ENCODE data around the gene GLCE.
"Not testable (repeated sequence)": the region's sequence is repeated elsewhere in the genome, so short reads cannot be mapped to it uniquely, and the experiment has no call there.

The GLCE gene

GRCh38 chr15:69161878-69162213 lies 1.4 kb downstream of the GLCE start:
- DNase-seq (ENCODE audit: low spot score in 2 of 2) (no peak), ATAC-seq (no peak)
- Mint-ChIP-seq H3K4me1 (peaks cover 16% of the 10 kb centered on the region), H3K9me3 (no peaks in the 10 kb centered on the region), H3K4me3 (peak overlapping the region; percentile 92), H3K27ac (peak overlapping the region; percentile 81), H3K36me3 (no peaks in the 10 kb centered on the region)

GRCh38 chr15:69163141-69163669 lies 2.8 kb downstream of the GLCE start:
- Mint-ChIP-seq H3K27ac (no peak overlapping the region), H3K4me1 (peaks cover 16% of the 10 kb centered on the region), H3K9me3 (no peaks in the 10 kb centered on the region), H3K36me3 (no peaks in the 10 kb centered on the region), H3K4me3 (no peak overlapping the region)
- ATAC-seq (no peak), DNase-seq (ENCODE audit: low spot score in 2 of 2) (no peak)

GRCh38 chr15:69164807-69165636 lies 4.6 kb downstream of the GLCE start:
- ATAC-seq (no peak), DNase-seq (ENCODE audit: low spot score in 2 of 2) (no peak)
- H3K4me3 Mint-ChIP-seq, result no peak overlapping the region
- H3K4me1 Mint-ChIP-seq, result peaks cover 16% of the 10 kb centered on the region
- no peaks in the 10 kb centered on the region for H3K36me3 Mint-ChIP-seq
- no peaks in the 10 kb centered on the region for H3K9me3 Mint-ChIP-seq
- no peak overlapping the region for H3K27ac Mint-ChIP-seq

DNA sequence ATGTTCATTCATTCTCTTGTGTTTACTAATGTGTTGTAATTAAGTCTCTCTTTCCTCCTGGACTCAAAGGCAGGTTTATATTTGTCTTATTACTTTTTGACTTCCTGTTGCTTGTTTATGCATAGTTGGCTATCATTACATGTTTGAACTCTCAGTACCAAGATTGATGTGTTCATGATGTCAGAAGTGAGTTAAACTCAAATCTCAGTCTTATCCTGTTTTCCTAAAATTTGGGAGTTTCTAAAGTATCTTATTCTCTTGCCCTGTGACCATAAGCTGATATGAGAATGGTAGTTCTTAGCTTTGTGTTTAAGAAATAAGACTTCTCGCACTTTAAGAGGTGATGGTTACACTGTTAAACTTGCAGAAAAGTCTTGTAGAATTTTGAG lies 5.2 kb downstream of the GLCE start:
- Mint-ChIP-seq H3K27ac (no peak overlapping the region), H3K9me3 (no peaks in the 10 kb centered on the region), H3K36me3 (no peaks in the 10 kb centered on the region), H3K4me3 (no peak overlapping the region), H3K4me1 (peaks cover 16% of the 10 kb centered on the region)
- no peak for ATAC-seq
- no peak for DNase-seq (ENCODE audit: low spot score in 2 of 2)

DNA sequence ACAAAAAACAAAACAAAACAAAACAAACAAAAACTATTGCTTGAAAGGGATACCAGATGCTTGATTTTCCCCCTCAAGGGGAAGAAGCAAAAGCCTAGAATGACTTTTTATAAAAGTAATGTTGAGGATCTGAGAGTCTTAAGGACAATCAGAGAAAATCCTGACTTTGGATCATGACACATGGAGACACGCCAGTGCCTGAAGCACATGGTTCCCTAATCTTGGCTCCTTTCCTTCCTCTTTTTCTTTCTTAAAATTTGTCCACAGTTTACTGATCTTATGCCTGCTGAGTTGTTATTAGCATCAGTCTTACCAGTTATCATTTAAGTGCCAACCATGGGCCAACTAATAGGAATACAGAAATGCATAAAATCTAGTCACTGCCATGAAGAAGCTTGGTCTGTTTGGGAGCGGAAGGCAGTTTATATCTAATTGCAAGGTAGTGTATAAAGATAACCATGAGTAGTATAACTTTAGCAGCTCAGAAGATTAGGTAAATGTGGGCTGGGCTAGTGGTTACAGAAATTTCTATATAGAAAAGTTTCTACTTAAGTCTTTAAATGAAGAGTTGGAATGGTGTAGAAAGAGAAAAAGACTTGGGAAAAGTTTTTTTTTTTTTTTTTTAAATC lies 6.9 kb downstream of the GLCE start:
- Mint-ChIP-seq H3K4me1 (peaks cover 4% of the 10 kb centered on the region), H3K9me3 (no peaks in the 10 kb centered on the region), H3K4me3 (no peak overlapping the region), H3K36me3 (no peaks in the 10 kb centered on the region), H3K27ac (no peak overlapping the region)
- DNase-seq (ENCODE audit: low spot score in 2 of 2), result no peak
- no peak for ATAC-seq

- H3K9me3 Mint-ChIP-seq, H3K4me3 Mint-ChIP-seq: not testable (repeated sequence)
Observed at GRCh38 chr15:69168361-69168760, 7.9 kb downstream of the GLCE start.

GRCh38 chr15:69169540-69169939 lies 9.1 kb downstream of the GLCE start:
- not testable (repeated sequence) for H3K9me3 Mint-ChIP-seq; DNase-seq (ENCODE audit: low spot score in 2 of 2); ATAC-seq; H3K27ac Mint-ChIP-seq; H3K4me1 Mint-ChIP-seq; H3K36me3 Mint-ChIP-seq; H3K4me3 Mint-ChIP-seq

More at GRCh38 chr15:69168361-69168760, 7.9 kb downstream of the GLCE start:
- H3K36me3 Mint-ChIP-seq; H3K4me1 Mint-ChIP-seq; DNase-seq (ENCODE audit: low spot score in 2 of 2); H3K27ac Mint-ChIP-seq; ATAC-seq: not testable (repeated sequence)

DNA sequence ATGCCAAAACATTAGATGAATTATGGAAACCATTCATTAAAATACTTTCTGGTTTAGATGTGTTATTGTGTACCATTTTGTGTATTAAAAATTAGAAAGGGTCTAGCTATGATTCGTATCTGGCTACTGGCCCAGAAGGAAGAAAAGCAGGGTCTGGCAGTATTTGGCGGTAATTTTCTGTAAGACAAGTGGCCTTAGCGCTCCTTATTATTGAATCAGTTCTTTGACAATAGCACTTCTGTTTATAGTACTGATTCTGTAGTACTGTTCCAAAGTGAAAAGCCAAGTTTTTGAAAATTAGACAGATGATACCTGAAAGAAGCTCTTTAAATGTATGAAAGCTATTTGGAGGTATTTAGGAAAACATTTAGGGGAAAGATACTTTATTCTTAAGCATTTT lies 10.2 kb downstream of the GLCE start:
- ATAC-seq, result no peak
- H3K36me3 Mint-ChIP-seq, result no peaks in the 10 kb centered on the region
- no peaks in the 10 kb centered on the region for H3K9me3 Mint-ChIP-seq
- H3K4me1 Mint-ChIP-seq, result peaks cover 2% of the 10 kb centered on the region
- DNase-seq (ENCODE audit: low spot score in 2 of 2), result no peak
- H3K27ac Mint-ChIP-seq, result no peak overlapping the region
- no peak overlapping the region for H3K4me3 Mint-ChIP-seq

GRCh38 chr15:69172847-69173246 lies 12.4 kb downstream of the GLCE start:
- no peak for DNase-seq (ENCODE audit: low spot score in 2 of 2)
- Mint-ChIP-seq H3K36me3 (no peaks in the 10 kb centered on the region), H3K4me3 (no peak overlapping the region), H3K27ac (no peak overlapping the region), H3K4me1 (no peaks in the 10 kb centered on the region), H3K9me3 (no peaks in the 10 kb centered on the region)
- ATAC-seq, result no peak

DNA sequence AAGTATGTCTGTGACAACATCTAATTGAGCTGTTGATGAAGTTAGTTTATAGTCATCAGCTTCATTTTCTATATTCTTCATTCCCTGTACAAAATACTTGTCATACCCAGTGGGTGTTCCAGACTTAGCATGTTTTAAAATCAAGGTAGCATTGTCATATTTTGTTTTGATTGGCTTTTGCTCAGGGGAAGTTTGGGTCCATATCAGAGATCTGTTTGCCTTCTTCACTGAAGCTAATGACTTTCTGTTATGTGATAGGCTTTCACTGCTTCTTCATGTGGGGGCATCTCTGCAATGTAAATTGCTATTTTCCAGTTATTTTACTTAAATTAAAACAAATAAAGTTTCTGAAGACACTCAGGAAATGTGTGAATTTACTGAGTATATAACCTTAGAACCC lies 15.1 kb downstream of the GLCE start:
- no peak overlapping the region for H3K27ac Mint-ChIP-seq
- no peak for ATAC-seq
- H3K36me3 Mint-ChIP-seq, result no peaks in the 10 kb centered on the region
- no peaks in the 10 kb centered on the region for H3K9me3 Mint-ChIP-seq
- DNase-seq (ENCODE audit: low spot score in 2 of 2), result no peak
- H3K4me1 Mint-ChIP-seq, result no peaks in the 10 kb centered on the region
- H3K4me3 Mint-ChIP-seq, result no peak overlapping the region

DNA sequence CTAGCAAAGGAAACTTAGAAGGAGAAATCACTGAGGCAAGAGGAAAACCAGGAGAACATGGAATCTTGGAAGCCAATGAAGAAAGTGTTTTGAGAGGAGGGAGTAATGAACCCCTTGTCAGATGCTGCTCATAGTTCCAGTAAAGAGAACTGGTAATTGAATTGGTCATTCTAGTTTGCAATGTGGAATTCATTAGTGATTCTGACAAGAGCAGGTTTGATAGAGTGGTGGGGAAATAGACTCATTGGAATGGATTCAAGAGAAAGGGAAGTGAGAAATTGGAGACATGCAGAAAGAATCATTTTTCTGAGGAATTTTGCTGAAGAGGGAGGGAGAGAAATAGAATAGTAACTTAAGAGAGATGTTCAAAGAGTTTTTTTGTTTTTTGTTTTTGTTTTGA lies 21.0 kb downstream of the GLCE start:
- no peak for DNase-seq (ENCODE audit: low spot score in 2 of 2)
- H3K27ac Mint-ChIP-seq, result no peak overlapping the region
- ATAC-seq, result no peak
- no peaks in the 10 kb centered on the region for H3K36me3 Mint-ChIP-seq
- H3K4me3 Mint-ChIP-seq, result no peak overlapping the region
- no peaks in the 10 kb centered on the region for H3K9me3 Mint-ChIP-seq
- H3K4me1 Mint-ChIP-seq, result no peaks in the 10 kb centered on the region

- DNase-seq (ENCODE audit: low spot score in 2 of 2) (no peak), ATAC-seq (no peak)
- no peaks in the 10 kb centered on the region for H3K36me3 Mint-ChIP-seq
- no peak overlapping the region for H3K4me3 Mint-ChIP-seq
- no peaks in the 10 kb centered on the region for H3K4me1 Mint-ChIP-seq
- H3K9me3 Mint-ChIP-seq, result peaks cover 5% of the 10 kb centered on the region
- H3K27ac Mint-ChIP-seq, result no peak overlapping the region
Observed at GRCh38 chr15:69185216-69185615, 24.8 kb downstream of the GLCE start.

- Mint-ChIP-seq H3K27ac (no peak overlapping the region), H3K9me3 (peaks cover 7% of the 10 kb centered on the region), H3K4me1 (no peaks in the 10 kb centered on the region), H3K36me3 (no peaks in the 10 kb centered on the region), H3K4me3 (no peak overlapping the region)
- no peak for DNase-seq (ENCODE audit: low spot score in 2 of 2)
- ATAC-seq, result no peak
Observed at GRCh38 chr15:69185706-69186105, 25.3 kb downstream of the GLCE start.

GRCh38 chr15:69189157-69189556 lies 28.7 kb downstream of the GLCE start:
- Mint-ChIP-seq H3K27ac (no peak overlapping the region), H3K4me3 (no peak overlapping the region), H3K9me3 (peaks cover 9% of the 10 kb centered on the region), H3K4me1 (no peaks in the 10 kb centered on the region), H3K36me3 (no peaks in the 10 kb centered on the region)
- no peak for ATAC-seq
- no peak for DNase-seq (ENCODE audit: low spot score in 2 of 2)

- peaks cover 9% of the 10 kb centered on the region for H3K9me3 Mint-ChIP-seq
- H3K4me3 Mint-ChIP-seq, result no peak overlapping the region
- H3K27ac Mint-ChIP-seq, result no peak overlapping the region
- no peaks in the 10 kb centered on the region for H3K4me1 Mint-ChIP-seq
- DNase-seq (ENCODE audit: low spot score in 2 of 2), result no peak
- no peaks in the 10 kb centered on the region for H3K36me3 Mint-ChIP-seq
- no peak for ATAC-seq
Observed at GRCh38 chr15:69190091-69190490, 29.7 kb downstream of the GLCE start.

GRCh38 chr15:69190504-69190903 lies 30.1 kb downstream of the GLCE start:
- Mint-ChIP-seq H3K4me3 (no peak overlapping the region), H3K36me3 (no peaks in the 10 kb centered on the region), H3K4me1 (no peaks in the 10 kb centered on the region), H3K27ac (no peak overlapping the region), H3K9me3 (peaks cover 9% of the 10 kb centered on the region)
- DNase-seq (ENCODE audit: low spot score in 2 of 2), result no peak
- ATAC-seq, result no peak
